Measurements from ENCODE around the gene P2RX5. TPM values are rescaled to one million over a fixed set of nuclear protein-coding genes. Genes with fewer than 3 reads are reported as not detected.
"Not testable (repeated sequence)": the region's sequence is repeated elsewhere in the genome, so short reads cannot be mapped to it uniquely, and the experiment has no call there.

P2RX5 gene
- polyA plus RNA-seq, 3 donors from 2014 or later, result 5.9 to 8.9 (median 8.4) TPM

- H3K27ac Mint-ChIP-seq; H3K36me3 Mint-ChIP-seq; H3K9me3 Mint-ChIP-seq; H3K27me3 Mint-ChIP-seq (ENCODE audit: low read depth in 3 of 3); DNase-seq; H3K4me3 Mint-ChIP-seq: not testable (repeated sequence)
- H3K4me1 Mint-ChIP-seq, result peaks cover 18 to 24% of the 10 kb centered on the region in 2 donors
Measured at GRCh38 chr17:3702041-3702539, 6.1 kb upstream of the P2RX5 start.

DNA sequence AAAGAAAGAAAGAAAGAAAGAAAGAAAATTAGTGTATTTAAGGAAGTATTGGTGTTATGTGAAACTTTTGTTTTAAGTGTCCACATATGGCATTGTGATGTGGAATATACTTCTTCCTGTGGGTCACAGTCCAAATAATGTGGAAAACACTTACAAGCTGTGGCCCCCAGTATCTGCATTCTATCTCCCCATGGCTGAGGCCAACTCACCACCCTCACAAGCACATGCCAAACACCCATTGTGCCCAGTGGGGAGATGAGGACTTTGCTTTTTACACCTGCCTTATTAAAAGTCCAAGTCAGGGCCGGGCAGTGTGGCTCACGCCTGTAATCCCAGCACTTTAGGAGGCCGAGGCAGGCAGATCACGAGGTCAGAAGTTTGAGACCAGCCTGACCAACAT is 4.0 kb upstream of the P2RX5 start:
- Mint-ChIP-seq H3K9me3 (no peaks in the 10 kb centered on the region), H3K27me3 (ENCODE audit: low read depth in 3 of 3) (peaks cover 2 to 4% (median 2%) of the 10 kb centered on the region in 3 donors), H3K36me3 (no peaks in the 10 kb centered on the region), H3K4me1 (peaks cover 16 to 28% of the 10 kb centered on the region in 2 donors), H3K27ac (no peak overlapping the region), H3K4me3 (no peak overlapping the region)
- DNase-seq, result no peak

DNA sequence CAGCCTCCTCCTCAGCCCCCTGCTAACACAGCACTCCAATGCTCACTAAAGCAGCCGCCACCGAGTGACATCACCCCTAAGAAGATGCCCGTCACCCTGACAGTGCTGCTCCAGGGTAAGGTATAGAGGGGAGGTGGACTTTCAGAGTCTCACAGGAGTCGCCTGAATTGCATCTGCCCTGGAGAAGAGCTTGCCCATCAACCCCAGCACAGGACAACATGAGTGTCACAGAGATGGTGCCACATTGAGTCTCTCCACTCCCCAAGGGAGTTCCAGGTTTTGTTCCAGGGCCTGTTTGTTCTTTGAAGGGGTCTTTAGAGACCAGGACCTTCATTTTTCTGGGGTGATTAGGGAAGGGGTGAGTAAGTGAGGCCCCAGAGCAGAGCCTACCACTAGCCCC is 2.2 kb upstream of the P2RX5 start:
- Mint-ChIP-seq H3K4me1 (peaks cover 24 to 33% of the 10 kb centered on the region in 2 donors), H3K27me3 (ENCODE audit: low read depth in 3 of 3) (peaks cover 5 to 6% (median 6%) of the 10 kb centered on the region in 3 donors), H3K27ac (no peak overlapping the region), H3K36me3 (no peaks in the 10 kb centered on the region), H3K4me3 (peak overlapping the region in 1 of 5 donors; percentile 70), H3K9me3 (no peaks in the 10 kb centered on the region)
- no peak for DNase-seq

DNA sequence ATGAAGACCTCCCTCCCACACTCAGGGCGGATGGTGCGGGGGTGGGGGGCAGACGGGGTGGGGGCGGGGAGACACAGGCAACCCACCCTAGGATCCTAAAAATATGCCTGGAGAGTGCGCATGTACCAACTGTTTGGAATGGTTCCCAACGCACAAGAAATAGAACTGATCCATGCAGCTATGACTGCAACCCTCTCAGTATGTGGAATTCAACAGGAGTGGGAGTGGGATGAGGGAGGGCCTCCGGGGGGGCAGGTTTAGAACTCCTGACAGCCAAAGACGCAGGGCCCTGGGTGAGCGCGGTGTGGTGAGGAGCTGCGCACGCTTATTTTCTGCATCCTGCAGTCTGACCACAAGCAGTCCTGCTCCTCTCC is 1.1 kb upstream of the P2RX5 start:
- Mint-ChIP-seq H3K36me3 (no peaks in the 10 kb centered on the region), H3K4me3 (peak overlapping the region in 1 of 5 donors; percentile 40), H3K27me3 (ENCODE audit: low read depth in 3 of 3) (peaks cover 5 to 6% (median 6%) of the 10 kb centered on the region in 3 donors), H3K27ac (no peak overlapping the region), H3K9me3 (no peaks in the 10 kb centered on the region), H3K4me1 (peaks cover 32 to 33% of the 10 kb centered on the region in 2 donors)
- DNase-seq, result no peak

DNA sequence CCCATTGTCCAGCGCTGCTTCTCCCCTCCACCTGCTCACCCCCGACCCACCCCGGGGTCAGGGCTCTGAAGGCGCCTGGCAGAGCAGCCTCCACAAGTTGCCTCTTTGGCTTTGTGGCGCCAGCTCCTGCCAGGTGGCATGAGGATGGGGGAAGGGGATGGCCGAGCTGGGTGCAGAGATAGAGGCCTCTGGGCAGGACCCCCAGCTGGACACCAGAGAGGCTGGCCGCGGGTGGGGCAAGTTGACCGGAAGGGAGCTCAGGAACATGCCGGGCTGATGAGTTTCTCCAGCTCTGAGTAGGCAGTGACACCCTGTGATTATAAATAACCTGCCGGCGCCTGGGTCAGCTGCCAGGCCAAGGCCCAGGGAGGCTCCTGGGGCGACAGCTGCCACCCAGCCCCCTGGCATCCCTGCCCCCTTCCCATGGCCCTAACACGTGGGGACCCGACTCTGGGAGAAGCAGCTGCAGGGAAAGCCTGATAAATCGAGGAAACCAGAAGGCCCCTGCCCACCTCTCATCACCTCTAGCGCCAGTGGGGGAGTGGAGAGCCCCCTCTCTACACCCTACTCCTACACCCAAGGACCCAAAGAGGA is 729 bp downstream of the P2RX5 start:
- H3K9me3 Mint-ChIP-seq, result no peaks in the 10 kb centered on the region
- DNase-seq, result no peak
- peak overlapping the region; percentile 73 to 81 (median 77) for H3K4me3 Mint-ChIP-seq
- peaks cover 3 to 9% (median 6%) of the 10 kb centered on the region in 3 donors for H3K27me3 Mint-ChIP-seq (ENCODE audit: low read depth in 3 of 3)
- peaks cover 0 to 4% (median 0%) of the 10 kb centered on the region in 3 donors for H3K36me3 Mint-ChIP-seq
- H3K4me1 Mint-ChIP-seq, result peaks cover 32 to 33% of the 10 kb centered on the region in 2 donors
- no peak overlapping the region for H3K27ac Mint-ChIP-seq

- Mint-ChIP-seq H3K9me3 (no peaks in the 10 kb centered on the region), H3K4me1 (peaks cover 32 to 33% of the 10 kb centered on the region in 2 donors), H3K4me3 (peak overlapping the region; percentile 53 to 76 (median 74)), H3K36me3 (peaks cover 4% of the 10 kb centered on the region in 3 donors), H3K27ac (peak overlapping the region; percentile 7 to 84 (median 74)), H3K27me3 (ENCODE audit: low read depth in 3 of 3) (peaks cover 3 to 9% (median 6%) of the 10 kb centered on the region in 3 donors)
- DNase-seq, result peak; percentile 84 to 87 (median 85)
Measured at GRCh38 chr17:3693829-3694231, 2.1 kb downstream of the P2RX5 start.

DNA sequence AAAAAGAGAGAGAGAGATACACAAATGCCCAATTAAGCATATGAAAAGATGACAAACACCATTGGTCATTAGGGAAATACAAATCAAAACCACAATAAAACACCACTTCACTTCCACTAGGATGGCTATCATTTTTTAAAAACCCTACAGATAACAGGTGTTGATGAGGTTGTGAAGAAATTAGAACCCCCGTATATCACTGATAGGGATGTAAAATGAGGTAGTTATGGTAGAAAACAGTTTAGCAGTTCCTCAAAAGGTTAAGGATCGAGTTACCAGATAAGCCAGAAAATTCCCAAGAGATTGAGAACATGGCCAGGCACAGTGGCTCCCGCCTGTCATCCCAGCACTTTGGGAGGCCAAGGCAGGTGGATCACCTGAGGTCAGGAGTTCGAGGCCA is 2.8 kb downstream of the P2RX5 start:
- Mint-ChIP-seq H3K9me3 (no peaks in the 10 kb centered on the region), H3K4me3 (peak overlapping the region in 2 of 5 donors; percentile 18 to 56), H3K36me3 (peaks cover 4% of the 10 kb centered on the region in 3 donors), H3K4me1 (peaks cover 32 to 33% of the 10 kb centered on the region in 2 donors), H3K27ac (no peak overlapping the region), H3K27me3 (ENCODE audit: low read depth in 3 of 3) (peaks cover 5 to 9% (median 6%) of the 10 kb centered on the region in 3 donors)
- no peak for DNase-seq

DNA sequence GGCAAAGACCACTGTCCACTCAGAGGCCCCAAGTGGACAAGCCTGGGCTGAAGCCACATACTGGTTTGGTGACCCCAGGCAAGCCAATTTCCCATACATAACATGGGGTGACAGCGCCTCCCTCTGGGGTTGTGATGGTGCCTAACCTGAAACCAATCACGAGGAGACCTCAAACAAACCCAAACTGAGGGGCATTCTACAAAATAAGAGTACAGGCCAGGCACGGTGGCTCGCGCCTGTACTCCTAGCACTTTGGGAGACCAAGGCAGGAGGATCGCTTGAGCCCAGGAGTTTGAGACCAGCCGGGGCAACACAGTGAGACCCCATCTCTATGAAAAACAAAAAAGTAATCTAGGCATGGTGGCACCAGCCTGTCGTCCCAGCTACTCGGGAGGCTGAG is 3.6 kb downstream of the P2RX5 start:
- Mint-ChIP-seq H3K27ac (no peak overlapping the region), H3K4me1 (peaks cover 30 to 32% of the 10 kb centered on the region in 2 donors), H3K27me3 (ENCODE audit: low read depth in 3 of 3) (peaks cover 5 to 9% (median 6%) of the 10 kb centered on the region in 3 donors), H3K36me3 (peaks cover 4% of the 10 kb centered on the region in 3 donors), H3K9me3 (no peaks in the 10 kb centered on the region), H3K4me3 (no peak overlapping the region)
- no peak for DNase-seq

DNA sequence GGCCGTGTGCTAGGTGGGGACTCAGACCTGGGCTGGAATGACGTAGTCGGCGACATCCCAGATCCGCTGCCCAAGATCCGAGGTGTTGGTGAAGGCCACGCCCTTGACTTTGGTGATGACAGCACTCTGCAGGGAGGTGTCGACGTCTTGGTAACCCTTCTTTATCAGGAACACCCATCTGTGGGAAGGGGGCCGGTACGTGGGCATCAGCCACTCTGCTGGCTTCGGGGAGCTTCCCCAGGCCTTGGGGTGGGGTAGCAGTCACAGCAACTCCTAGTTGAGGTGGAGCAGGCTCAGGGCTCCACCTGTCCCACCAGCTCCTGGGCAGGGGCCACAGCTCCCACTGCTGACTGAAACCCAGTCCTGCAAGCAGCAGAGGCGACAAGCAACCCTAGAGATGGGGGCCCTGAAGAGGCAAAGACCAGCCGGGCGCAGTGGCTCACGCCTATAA is 4.3 kb downstream of the P2RX5 start:
- no peak overlapping the region for H3K4me3 Mint-ChIP-seq

DNA sequence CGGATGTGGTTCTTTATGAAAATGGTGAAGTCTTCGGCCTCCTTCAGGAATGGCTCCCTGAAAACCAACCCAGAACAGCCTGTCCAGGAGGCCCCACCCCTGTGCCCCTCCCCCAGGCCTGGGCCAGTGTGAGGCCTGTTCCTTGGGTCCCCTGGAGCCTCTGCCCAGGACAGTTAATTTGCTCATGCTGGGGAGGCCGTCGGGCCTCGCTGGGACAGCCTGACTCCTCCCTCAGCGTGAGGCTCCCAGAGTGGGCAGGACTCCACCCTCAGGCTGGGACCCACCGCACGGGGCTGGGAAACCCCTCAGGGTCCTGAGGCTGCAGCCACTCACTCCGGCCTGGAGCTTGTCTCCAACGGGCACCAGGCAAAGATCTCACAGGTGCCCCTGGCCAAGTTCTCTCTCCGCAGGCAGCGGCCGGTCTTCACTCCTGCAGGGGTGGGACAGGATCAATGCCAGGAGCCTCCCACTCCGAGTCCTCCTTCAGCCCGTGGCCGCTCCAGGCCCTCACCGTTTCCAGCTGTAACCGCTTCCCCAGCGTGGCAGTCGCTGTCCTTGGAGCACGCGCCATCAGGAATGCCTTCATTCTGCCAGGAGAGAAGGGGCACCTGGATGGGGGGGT is 5.8 kb downstream of the P2RX5 start:
- no peak overlapping the region for H3K4me3 Mint-ChIP-seq
- H3K9me3 Mint-ChIP-seq, result no peaks in the 10 kb centered on the region
- H3K36me3 Mint-ChIP-seq, result peaks cover 4% of the 10 kb centered on the region in 3 donors
- peaks cover 4 to 7% (median 5%) of the 10 kb centered on the region in 3 donors for H3K27me3 Mint-ChIP-seq (ENCODE audit: low read depth in 3 of 3)
- no peak overlapping the region for H3K27ac Mint-ChIP-seq
- peaks cover 20 to 27% of the 10 kb centered on the region in 2 donors for H3K4me1 Mint-ChIP-seq
- DNase-seq, result no peak

More for the DNA sequence above, 4.3 kb downstream of the P2RX5 start:
- peaks cover 28 to 32% of the 10 kb centered on the region in 2 donors for H3K4me1 Mint-ChIP-seq
- H3K36me3 Mint-ChIP-seq, result peaks cover 4% of the 10 kb centered on the region in 3 donors
- no peak overlapping the region for H3K27ac Mint-ChIP-seq
- H3K27me3 Mint-ChIP-seq (ENCODE audit: low read depth in 3 of 3), result peaks cover 5 to 9% (median 6%) of the 10 kb centered on the region in 3 donors
- H3K9me3 Mint-ChIP-seq, result no peaks in the 10 kb centered on the region
- no peak for DNase-seq

DNA sequence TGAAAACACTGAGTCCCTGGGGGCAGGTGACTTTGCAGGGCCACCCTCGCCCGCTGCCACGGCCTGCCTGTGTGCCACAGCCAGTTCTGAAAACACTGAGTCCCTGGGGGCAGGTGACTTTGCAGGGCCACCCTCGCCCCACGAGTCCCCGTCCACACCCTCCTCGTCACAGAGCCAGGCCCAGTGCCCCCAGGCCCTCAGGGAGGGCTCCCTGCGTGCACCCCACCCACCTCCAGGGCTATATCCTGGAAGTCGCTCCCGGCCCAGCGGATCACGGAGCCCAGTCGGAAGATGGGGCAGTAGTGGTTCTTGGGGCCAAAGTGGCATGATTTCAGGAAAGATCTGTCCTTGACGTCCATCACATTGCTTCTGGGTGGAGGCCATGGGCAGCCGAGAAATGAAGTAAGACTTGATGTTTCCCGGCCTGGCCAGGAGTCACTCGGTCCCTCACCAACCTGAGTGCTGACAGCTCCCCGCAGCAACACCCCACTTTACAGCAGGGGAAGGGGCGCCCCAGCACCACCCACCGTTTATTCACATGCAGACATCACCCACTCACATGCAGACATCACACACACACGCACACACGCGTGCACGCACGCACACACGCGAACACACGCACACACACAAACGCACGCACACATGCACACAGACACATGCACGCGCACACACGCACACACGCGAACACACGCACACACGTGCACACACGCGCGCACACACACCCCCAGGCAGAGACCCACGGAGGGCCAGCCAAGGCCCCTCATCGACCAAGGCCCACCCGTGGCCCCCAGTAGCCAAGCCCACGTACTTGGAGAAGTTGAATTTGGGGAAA is 6.5 kb downstream of the P2RX5 start:
- no peak for DNase-seq
- Mint-ChIP-seq H3K27me3 (ENCODE audit: low read depth in 3 of 3) (peaks cover 4 to 7% (median 5%) of the 10 kb centered on the region in 3 donors), H3K36me3 (peaks cover 4% of the 10 kb centered on the region in 3 donors), H3K4me1 (peaks cover 13 to 22% of the 10 kb centered on the region in 2 donors), H3K4me3 (no peak overlapping the region), H3K9me3 (no peaks in the 10 kb centered on the region), H3K27ac (peak overlapping the region in 2 of 6 donors; percentile 35 to 77)

- Mint-ChIP-seq H3K27me3 (ENCODE audit: low read depth in 3 of 3) (peaks cover 2 to 6% (median 3%) of the 10 kb centered on the region in 3 donors), H3K27ac (no peak overlapping the region), H3K36me3 (peaks cover 4% of the 10 kb centered on the region in 3 donors), H3K4me3 (no peak overlapping the region), H3K9me3 (no peaks in the 10 kb centered on the region), H3K4me1 (peaks cover 7 to 16% of the 10 kb centered on the region in 2 donors)
- DNase-seq, result no peak
Measured at GRCh38 chr17:3688852-3689261, 7.1 kb downstream of the P2RX5 start.

GRCh38 chr17:3688027-3688553 is 7.9 kb downstream of the P2RX5 start:
- no peak overlapping the region for H3K4me3 Mint-ChIP-seq
- H3K36me3 Mint-ChIP-seq, result peaks cover 4% of the 10 kb centered on the region in 3 donors
- DNase-seq, result no peak
- H3K9me3 Mint-ChIP-seq, result no peaks in the 10 kb centered on the region
- peaks cover 4 to 13% of the 10 kb centered on the region in 2 donors for H3K4me1 Mint-ChIP-seq
- H3K27me3 Mint-ChIP-seq (ENCODE audit: low read depth in 3 of 3), result peaks cover 0 to 3% (median 1%) of the 10 kb centered on the region in 3 donors
- H3K27ac Mint-ChIP-seq, result no peak overlapping the region
